ENCODE measurements around the gene CDC73. TPM values are rescaled to one million over a fixed set of nuclear protein-coding genes. Genes with fewer than 3 reads are reported as not detected.

CDC73 gene
- total and polyA plus RNA-seq, 10 donors, result 6.5 to 76.7 (median 39.1) TPM

DNA sequence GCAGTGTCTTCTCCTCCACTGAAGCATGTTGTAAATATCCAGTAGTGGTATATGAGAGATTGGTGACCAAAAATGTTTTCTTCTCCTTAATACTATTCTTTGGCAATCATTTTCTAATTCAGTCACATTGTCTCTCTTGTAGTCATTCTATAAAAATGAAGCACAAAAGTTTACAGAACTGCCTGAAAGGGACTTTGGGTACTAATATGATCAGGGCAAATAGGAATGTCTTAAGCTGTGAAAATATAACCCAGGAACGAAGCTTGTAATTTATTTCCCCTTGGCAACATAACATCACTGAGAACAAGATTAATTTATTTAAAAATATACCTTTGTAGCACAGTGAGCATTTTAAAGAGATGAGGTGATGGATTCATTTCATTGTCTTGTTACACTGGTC lies 59.7 kb downstream of the CDC73 start:
- no peak for DNase-seq
- Histone ChIP-seq H3K4me1 (peaks cover 7 to 57% (median 34%) of the 10 kb centered on the region in 6 donors), H3K4me3 (no peak overlapping the region), H3K27me3 (replicated peaks in 1 of 7) (no peaks in the 10 kb centered on the region), H3K27ac (no peak overlapping the region), H3K9me3 (no peaks in the 10 kb centered on the region), H3K36me3 (no peaks in the 10 kb centered on the region)
- WGBS, 5 donors, result 66 to 90% (median 79%) methylated on average over 1 of the region's 1 CpG
- intact Hi-C loops (cut with DNase I; ENCODE audit: low total_unique reads), result loop anchor here (10.0 kb wide), 1 partner anchor 1113 kb away; no protein-coding TSS in a partner anchor
- no peak for TF ChIP-seq POLR2AphosphoS5 (IDR thresholded peaks at IDR 0.05)
- no peak for TF ChIP-seq POLR2A (IDR thresholded peaks at IDR 0.05)
- TF ChIP-seq, protein P1, sequence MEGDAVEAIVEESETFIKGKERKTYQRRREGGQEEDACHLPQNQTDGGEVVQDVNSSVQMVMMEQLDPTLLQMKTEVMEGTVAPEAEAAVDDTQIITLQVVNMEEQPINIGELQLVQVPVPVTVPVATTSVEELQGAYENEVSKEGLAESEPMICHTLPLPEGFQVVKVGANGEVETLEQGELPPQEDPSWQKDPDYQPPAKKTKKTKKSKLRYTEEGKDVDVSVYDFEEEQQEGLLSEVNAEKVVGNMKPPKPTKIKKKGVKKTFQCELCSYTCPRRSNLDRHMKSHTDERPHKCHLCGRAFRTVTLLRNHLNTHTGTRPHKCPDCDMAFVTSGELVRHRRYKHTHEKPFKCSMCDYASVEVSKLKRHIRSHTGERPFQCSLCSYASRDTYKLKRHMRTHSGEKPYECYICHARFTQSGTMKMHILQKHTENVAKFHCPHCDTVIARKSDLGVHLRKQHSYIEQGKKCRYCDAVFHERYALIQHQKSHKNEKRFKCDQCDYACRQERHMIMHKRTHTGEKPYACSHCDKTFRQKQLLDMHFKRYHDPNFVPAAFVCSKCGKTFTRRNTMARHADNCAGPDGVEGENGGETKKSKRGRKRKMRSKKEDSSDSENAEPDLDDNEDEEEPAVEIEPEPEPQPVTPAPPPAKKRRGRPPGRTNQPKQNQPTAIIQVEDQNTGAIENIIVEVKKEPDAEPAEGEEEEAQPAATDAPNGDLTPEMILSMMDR (IDR thresholded peaks at IDR 0.05 in 8 of 11, conservative IDR thresholded peaks at IDR 0.05 in 3 of 11), result no peak

DNA sequence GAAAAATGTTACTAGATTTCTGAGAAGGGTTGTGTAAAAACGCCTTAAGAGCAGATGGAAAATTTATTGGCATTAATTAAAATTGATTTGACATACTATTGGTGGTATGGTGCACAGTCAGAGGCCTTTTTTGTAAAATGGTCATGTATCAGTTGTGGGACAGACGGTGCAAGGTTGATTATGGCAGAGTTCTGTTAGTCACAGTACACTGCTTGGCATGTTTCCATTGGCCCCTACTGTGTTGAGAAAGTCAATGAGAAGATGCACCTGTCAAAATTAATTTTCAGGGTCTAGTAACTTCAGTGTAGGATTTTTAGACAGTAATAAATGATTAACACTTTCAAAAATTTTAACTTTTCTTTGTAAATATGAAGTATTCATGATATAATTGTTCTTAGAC lies 60.2 kb downstream of the CDC73 start:
- 58 to 81% (median 69%) methylated on average over 2 of the region's 2 CpGs for WGBS, 5 donors
- no peak for DNase-seq
- Histone ChIP-seq H3K9me3 (no peaks in the 10 kb centered on the region), H3K4me1 (peaks cover 10 to 61% (median 38%) of the 10 kb centered on the region in 6 donors), H3K27me3 (replicated peaks in 1 of 7) (no peaks in the 10 kb centered on the region), H3K4me3 (no peak overlapping the region), H3K36me3 (no peaks in the 10 kb centered on the region), H3K27ac (no peak overlapping the region)
- intact Hi-C loops (cut with DNase I; ENCODE audit: low total_unique reads), result loop anchor here (10.0 kb wide), 1 partner anchor 1113 kb away; no protein-coding TSS in a partner anchor
- TF ChIP-seq, protein P1 (IDR thresholded peaks at IDR 0.05 in 8 of 11, conservative IDR thresholded peaks at IDR 0.05 in 3 of 11), result no peak
- no peak for TF ChIP-seq POLR2A (IDR thresholded peaks at IDR 0.05)
- TF ChIP-seq POLR2AphosphoS5 (IDR thresholded peaks at IDR 0.05), result no peak

- Histone ChIP-seq H3K27me3 (replicated peaks in 1 of 7) (no peaks in the 10 kb centered on the region), H3K27ac (no peak overlapping the region), H3K4me3 (no peak overlapping the region), H3K36me3 (no peaks in the 10 kb centered on the region), H3K4me1 (peaks cover 15 to 71% (median 42%) of the 10 kb centered on the region in 6 donors), H3K9me3 (no peaks in the 10 kb centered on the region)
- WGBS, 5 donors, result 1 to 7% (median 3%) methylated on average over 2 of the region's 2 CpGs
- intact Hi-C loops (cut with DNase I; ENCODE audit: low total_unique reads), result loop anchor here (10.0 kb wide), 1 partner anchor 1112 kb away; no protein-coding TSS in a partner anchor
- no peak for TF ChIP-seq POLR2A (IDR thresholded peaks at IDR 0.05)
- TF ChIP-seq, protein P1 (IDR thresholded peaks at IDR 0.05 in 8 of 11, conservative IDR thresholded peaks at IDR 0.05 in 3 of 11), result peak; percentile 14 to 79 (median 69)
- DNase-seq, result no peak
Measured at GRCh38 chr1:193183019-193183627, 61.3 kb downstream of the CDC73 start.

DNA sequence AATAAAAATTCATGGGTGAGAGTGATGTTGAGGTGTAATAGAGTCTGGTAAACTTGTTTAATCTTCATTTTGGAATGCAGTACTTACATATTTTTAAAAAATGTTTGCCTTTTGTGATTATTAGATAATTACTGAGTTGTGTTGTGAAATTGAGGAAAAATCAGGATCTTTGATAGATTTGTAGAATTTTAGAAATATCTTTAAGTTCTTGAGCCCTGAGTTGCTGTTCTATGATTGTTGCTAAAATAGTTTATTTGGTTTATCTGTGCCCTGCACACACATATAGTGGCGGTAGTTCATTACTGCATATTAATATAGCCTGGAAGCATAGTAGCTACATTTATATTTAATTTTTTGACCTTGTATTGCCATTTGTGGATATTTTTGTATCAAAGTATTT lies 62.9 kb downstream of the CDC73 start:
- Histone ChIP-seq H3K27me3 (replicated peaks in 1 of 7) (no peaks in the 10 kb centered on the region), H3K36me3 (no peaks in the 10 kb centered on the region), H3K4me3 (no peak overlapping the region), H3K27ac (no peak overlapping the region), H3K9me3 (no peaks in the 10 kb centered on the region), H3K4me1 (peaks cover 18 to 75% (median 42%) of the 10 kb centered on the region in 6 donors)
- TF ChIP-seq POLR2A (IDR thresholded peaks at IDR 0.05), result no peak
- TF ChIP-seq, protein P1 (IDR thresholded peaks at IDR 0.05 in 8 of 11, conservative IDR thresholded peaks at IDR 0.05 in 3 of 11), result no peak
- DNase-seq, result no peak
- 88 to 95% (median 92%) methylated on average over 1 of the region's 1 CpG for WGBS, 5 donors
- intact Hi-C loops (cut with DNase I; ENCODE audit: low total_unique reads), result loop anchor here (10.0 kb wide), 1 partner anchor 1110 kb away; no protein-coding TSS in a partner anchor

Data from spleen (tissue), 11 donors.